Endothelial cell of umbilical vein (primary cell): Measurements from ENCODE around the gene KRTAP2-3.

Experiments
- JUN ChIP-seq: IDR thresholded peaks from 2 replicates; pipeline ENCODE4 v1.6.1; 2011; ENCODE audit warnings: borderline replicate concordance, low read depth; ENCODE audit not compliant: insufficient read length, insufficient read depth
- POLR2A ChIP-seq: IDR thresholded peaks from 2 replicates; pipeline ENCODE4 v1.6.1; 2012; ENCODE audit warnings: low read depth, mild to moderate bottlenecking, control low read depth, low read length
- TF ChIP-seq, protein P1 (sequence below), 2 donors: IDR thresholded peaks; 1 replicate in 1 of 2; 2 replicates in 1 of 2; pipeline ENCODE4 v1.5.1; 2011; ENCODE audit warnings: low read length in 2 of 2, mild to moderate bottlenecking in 2 of 2, moderate library complexity in 2 of 2, control low read depth in 1 of 2, inconsistent platforms in 1 of 2, low read depth in 1 of 2; ENCODE audit not compliant: insufficient read depth in 1 of 2; ENCODE audit errors: extremely low read depth in 1 of 2

DNA sequence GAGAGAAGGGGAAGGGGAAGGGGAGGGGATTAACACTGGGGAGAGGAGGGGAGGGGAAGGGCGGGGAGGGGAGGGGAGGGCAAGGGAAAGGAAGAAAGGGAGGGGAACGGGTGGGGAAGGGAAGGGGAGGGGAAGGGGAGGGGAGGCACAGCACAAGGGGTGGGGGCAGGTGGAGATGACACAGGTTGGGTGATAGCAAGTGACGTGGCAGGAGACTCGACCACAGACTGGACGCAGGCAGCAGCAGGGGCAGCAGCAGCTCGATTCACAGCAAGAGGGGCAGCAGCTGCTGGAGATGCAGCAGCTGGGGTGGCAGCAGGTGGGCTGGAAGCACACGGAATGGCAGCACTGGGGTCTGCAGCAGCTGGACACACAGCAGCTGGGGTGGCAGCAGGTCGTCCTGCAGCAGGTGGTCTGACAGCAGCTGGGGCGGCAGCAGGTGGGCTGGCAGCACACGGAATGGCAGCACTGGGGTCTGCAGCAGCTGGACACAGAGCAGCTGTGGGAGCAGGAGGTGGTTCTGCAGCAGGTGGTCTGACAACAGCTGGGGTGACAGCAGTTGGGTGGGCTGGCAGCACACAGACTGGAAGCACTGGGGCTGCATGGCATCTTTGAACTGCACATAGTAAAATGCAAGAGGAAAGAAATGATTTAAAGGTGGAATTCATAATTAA is 41.8 kb upstream of the KRTAP2-3 start, which contains the start of gene KRTAP4-16:
- TF ChIP-seq POLR2A (no peak), JUN (no peak)
- TF ChIP-seq, protein P1, sequence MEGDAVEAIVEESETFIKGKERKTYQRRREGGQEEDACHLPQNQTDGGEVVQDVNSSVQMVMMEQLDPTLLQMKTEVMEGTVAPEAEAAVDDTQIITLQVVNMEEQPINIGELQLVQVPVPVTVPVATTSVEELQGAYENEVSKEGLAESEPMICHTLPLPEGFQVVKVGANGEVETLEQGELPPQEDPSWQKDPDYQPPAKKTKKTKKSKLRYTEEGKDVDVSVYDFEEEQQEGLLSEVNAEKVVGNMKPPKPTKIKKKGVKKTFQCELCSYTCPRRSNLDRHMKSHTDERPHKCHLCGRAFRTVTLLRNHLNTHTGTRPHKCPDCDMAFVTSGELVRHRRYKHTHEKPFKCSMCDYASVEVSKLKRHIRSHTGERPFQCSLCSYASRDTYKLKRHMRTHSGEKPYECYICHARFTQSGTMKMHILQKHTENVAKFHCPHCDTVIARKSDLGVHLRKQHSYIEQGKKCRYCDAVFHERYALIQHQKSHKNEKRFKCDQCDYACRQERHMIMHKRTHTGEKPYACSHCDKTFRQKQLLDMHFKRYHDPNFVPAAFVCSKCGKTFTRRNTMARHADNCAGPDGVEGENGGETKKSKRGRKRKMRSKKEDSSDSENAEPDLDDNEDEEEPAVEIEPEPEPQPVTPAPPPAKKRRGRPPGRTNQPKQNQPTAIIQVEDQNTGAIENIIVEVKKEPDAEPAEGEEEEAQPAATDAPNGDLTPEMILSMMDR (IDR thresholded peaks at IDR 0.05; ENCODE audit: extremely low read depth in 1 of 2, insufficient read depth in 1 of 2, low read depth in 1 of 2, low read length in 2 of 2), result no peak
